GM23338 (cell line): ENCODE measurements around the gene DCUN1D2. TPM values are rescaled to one million over a fixed set of nuclear protein-coding genes. Genes with fewer than 3 reads are reported as not detected.

Source experiments
- ATAC-seq: fragments of 200-7000 bp; cut with Tn5 transposase; 3 replicates; pipeline ENCODE4 v1.9.1; 2020
- DNase-seq: peaks from one replicate; pipeline ENCODE4 v3.0.0-alpha.2; 2015; ENCODE audit warnings: low spot score
- H2AFZ ChIP-seq: fragments of 200-600 bp; sonication (generic); 2 replicates; pipeline ENCODE4 v1.8.0; 2016; ENCODE audit warnings: antibody characterized with exemption, mild to moderate bottlenecking, moderate library complexity
- H3F3A ChIP-seq: fragments of 200-600 bp; sonication (generic); replicated peaks from 2 replicates; pipeline ENCODE4 v1.8.0; 2017; ENCODE audit warnings: antibody characterized with exemption, mixed run types, low read depth
- H3K27ac ChIP-seq: fragments of 200-600 bp; sonication (generic); 2 replicates; pipeline ENCODE4 v1.6.1; 2016; ENCODE audit warnings: low read depth
- H3K27me3 ChIP-seq: fragments of 200-600 bp; sonication (generic); 2 replicates; pipeline ENCODE4 v1.8.0; 2016; ENCODE audit warnings: mild to moderate bottlenecking, mixed run types, moderate library complexity; ENCODE audit not compliant: insufficient read depth
- H3K36me3 ChIP-seq: fragments of 200-600 bp; sonication (generic); 2 replicates; pipeline ENCODE4 v1.8.0; 2016; ENCODE audit warnings: mild to moderate bottlenecking; ENCODE audit not compliant: insufficient read depth
- H3K4me1 ChIP-seq: fragments of 200-600 bp; sonication (generic); 2 replicates; pipeline ENCODE4 v1.8.0; 2016; ENCODE audit warnings: mild to moderate bottlenecking, moderate library complexity; ENCODE audit not compliant: insufficient read depth
- H3K4me2 ChIP-seq: fragments of 200-600 bp; sonication (generic); 2 replicates; pipeline ENCODE4 v1.7.1; 2017; ENCODE audit warnings: mixed run types
- H3K4me3 ChIP-seq: fragments of 200-600 bp; sonication (generic); 2 replicates; pipeline ENCODE4 v1.6.1; 2016; ENCODE audit warnings: mixed run types
- H3K79me2 ChIP-seq: fragments of 200-600 bp; sonication (generic); replicated peaks from 2 replicates; pipeline ENCODE4 v1.8.0; 2017; ENCODE audit warnings: mild to moderate bottlenecking; ENCODE audit not compliant: insufficient read depth
- H3K9me2 ChIP-seq: fragments of 200-600 bp; sonication (generic); 2 replicates; pipeline ENCODE4 v1.8.0; 2017; ENCODE audit not compliant: insufficient read depth
- H4K20me1 ChIP-seq: fragments of 200-600 bp; sonication (generic); replicated peaks from 2 replicates; pipeline ENCODE4 v1.8.0; 2017; ENCODE audit warnings: mild to moderate bottlenecking; ENCODE audit not compliant: insufficient read depth
- H3K27ac Mint-ChIP-seq: 2 replicates; pipeline ENCODE4 v1.8.0; 2020; ENCODE audit warnings: inconsistent platforms, mild to moderate bottlenecking, moderate library complexity, mixed read lengths
- H3K27me3 Mint-ChIP-seq: 3 replicates; pipeline ENCODE4 v1.8.0; 2022; ENCODE audit warnings: low read depth, mild to moderate bottlenecking, moderate library complexity, mixed read lengths, inconsistent platforms; ENCODE audit not compliant: insufficient read depth, poor library complexity
- H3K36me3 Mint-ChIP-seq: 3 replicates; pipeline ENCODE4 v1.8.0; 2021; ENCODE audit warnings: low read depth, mild to moderate bottlenecking, inconsistent platforms, moderate library complexity, mixed read lengths
- H3K4me1 Mint-ChIP-seq: 3 replicates; pipeline ENCODE4 v1.8.0; 2020; ENCODE audit warnings: mild to moderate bottlenecking, inconsistent platforms, mixed read lengths
- H3K4me3 Mint-ChIP-seq: 3 replicates; pipeline ENCODE4 v1.8.0; 2021; ENCODE audit warnings: moderate library complexity, mild to moderate bottlenecking, inconsistent platforms, mixed read lengths
- H3K9me3 Mint-ChIP-seq: 3 replicates; pipeline ENCODE4 v1.8.0; 2020; ENCODE audit warnings: moderate library complexity, mild to moderate bottlenecking, inconsistent platforms, mixed read lengths
- CREB1 ChIP-seq: fragments of 250-450 bp; sonication (Bioruptor Pico); IDR thresholded peaks from 2 replicates; pipeline ENCODE4 v1.5.0; 2020; ENCODE audit warnings: low read depth, mild to moderate bottlenecking, moderate library complexity
- CTCF ChIP-seq, 2 experiments: fragments of 200-600 bp in 1 of 2; sonication (generic) in 1 of 2; conservative IDR thresholded peaks; 2 replicates each; pipeline versions ENCODE4 v1.5.1 to v1.6.1; 2016 to 2017; ENCODE audit warnings: antibody characterized with exemption in 2 of 2, low read depth in 2 of 2, mild to moderate bottlenecking in 2 of 2, moderate library complexity in 1 of 2
- ETS1 ChIP-seq: IDR thresholded peaks from 2 replicates; pipeline ENCODE4 v1.6.1; 2016; ENCODE audit warnings: antibody characterized with exemption
- EZH2 ChIP-seq: fragments of 200-600 bp; sonication (generic); IDR thresholded peaks from one replicate; pipeline ENCODE4 v1.8.0; 2017; ENCODE audit warnings: antibody characterized with exemption, mild to moderate bottlenecking, low read depth; ENCODE audit not compliant: unreplicated experiment
- EZH2phosphoT487 ChIP-seq: fragments of 200-600 bp; sonication (generic); IDR thresholded peaks from one replicate; pipeline ENCODE4 v1.8.1; 2018; ENCODE audit warnings: antibody characterized with exemption; ENCODE audit not compliant: unreplicated experiment
- ZNF114 ChIP-seq: fragments of 250-450 bp; sonication (Bioruptor Pico); IDR thresholded peaks from 2 replicates; pipeline ENCODE4 v1.5.0; 2020; ENCODE audit warnings: mild to moderate bottlenecking, moderate library complexity
- ZNF331 ChIP-seq: fragments of 250-450 bp; sonication (Bioruptor Pico); IDR thresholded peaks from 2 replicates; pipeline ENCODE4 v1.5.0; 2020; ENCODE audit warnings: low read depth, mild to moderate bottlenecking, moderate library complexity
- ZNF462 ChIP-seq: fragments of 250-450 bp; sonication (Bioruptor Pico); IDR thresholded peaks from 2 replicates; pipeline ENCODE4 v1.5.0; 2020; ENCODE audit warnings: mild to moderate bottlenecking, moderate library complexity
- polyA plus RNA-seq: library from polyadenylated mRNA; unstranded; fragments of >200 nt; fragmentation: Nextera tagmentation; extraction: Ambion mirVana; gene quantifications from 2 replicates; pipeline ENCODE4 v1.2.1, GENCODE V29; 2016
- total RNA-seq: library from RNA; depleted of rRNA; stranded (reverse); fragments of >200 nt; shearing (Covaris generic); gene quantifications from 2 replicates; pipeline ENCODE4 v1.2.3, GENCODE V29; 2014

Gene DCUN1D2
- total and polyA plus RNA-seq, 2 experiments from 2014 or later, result 12.3 to 38.0 TPM

GRCh38 chr13:113464476-113464875, 26.0 kb downstream of the DCUN1D2 start:
- Mint-ChIP-seq H3K4me3 (no peak overlapping the region), H3K27ac (no peak overlapping the region), H3K27me3 (peaks cover 6% of the 10 kb centered on the region), H3K4me1 (peaks cover 14% of the 10 kb centered on the region), H3K9me3 (no peaks in the 10 kb centered on the region), H3K36me3 (peaks cover 49% of the 10 kb centered on the region)
- Histone ChIP-seq H3K4me3 (no peak overlapping the region), H3K79me2 (peaks cover 31% of the 10 kb centered on the region), H4K20me1 (peaks cover 17% of the 10 kb centered on the region), H2AFZ (no peak overlapping the region), H3K9me2 (no peaks in the 10 kb centered on the region), H3K27ac (peak overlapping the region; percentile 15; the same call in 1 of the 2 replicates), H3K36me3 (peaks cover 20% of the 10 kb centered on the region), H3K4me2 (no peak overlapping the region), H3K27me3 (no peaks in the 10 kb centered on the region), H3K4me1 (peaks cover 12% of the 10 kb centered on the region), H3F3A (peaks cover 5% of the 10 kb centered on the region; the same call in 1 of the 2 replicates)
- no peak for DNase-seq
- no peak for TF ChIP-seq ETS1
- no peak for TF ChIP-seq EZH2phosphoT487
- TF ChIP-seq ZNF462 (CRISPR knock-in tag), result no peak
- TF ChIP-seq EZH2, result no peak
- no peak for TF ChIP-seq CTCF (conservative IDR thresholded peaks at IDR 0.05; ENCODE audit: low read depth in 2 of 2)
- no peak for TF ChIP-seq ZNF331
- TF ChIP-seq CREB1 (CRISPR knock-in tag), result no peak
- no peak for TF ChIP-seq ZNF114 (CRISPR knock-in tag)
- ATAC-seq, result no peak
